GM18502 (cell line): ENCODE data around the gene PPP1R1C.
A peak's percentile ranks its signal among the peaks of the same experiment; 100 is the strongest.

Source experiments
- ATAC-seq: cut with Tn5 transposase; IDR thresholded peaks from one replicate; pipeline ENCODE4 v1.9.1; 2021; ENCODE audit warnings: mild to moderate bottlenecking; ENCODE audit not compliant: unreplicated experiment, poor library complexity

The PPP1R1C gene

DNA sequence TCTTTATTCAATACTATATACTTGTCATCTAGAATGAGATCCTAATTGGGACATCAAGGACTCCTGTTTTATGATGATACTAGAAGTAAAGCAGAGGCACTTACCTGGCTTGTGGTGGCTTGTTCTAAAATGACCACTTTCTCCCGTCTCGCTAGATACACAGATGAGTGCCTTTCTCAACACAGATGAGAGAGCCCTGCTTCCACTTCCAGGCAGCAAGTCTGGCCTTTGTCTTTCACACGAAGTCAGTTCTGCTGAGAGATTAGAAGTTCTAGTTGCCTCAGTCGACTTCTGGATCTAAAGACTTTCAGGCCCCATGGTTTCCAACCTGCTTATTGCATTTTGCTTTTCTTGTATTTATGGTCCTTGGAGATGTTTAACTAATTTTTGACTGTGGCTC, 70.3 kb downstream of the PPP1R1C start:
- no peak for ATAC-seq

DNA sequence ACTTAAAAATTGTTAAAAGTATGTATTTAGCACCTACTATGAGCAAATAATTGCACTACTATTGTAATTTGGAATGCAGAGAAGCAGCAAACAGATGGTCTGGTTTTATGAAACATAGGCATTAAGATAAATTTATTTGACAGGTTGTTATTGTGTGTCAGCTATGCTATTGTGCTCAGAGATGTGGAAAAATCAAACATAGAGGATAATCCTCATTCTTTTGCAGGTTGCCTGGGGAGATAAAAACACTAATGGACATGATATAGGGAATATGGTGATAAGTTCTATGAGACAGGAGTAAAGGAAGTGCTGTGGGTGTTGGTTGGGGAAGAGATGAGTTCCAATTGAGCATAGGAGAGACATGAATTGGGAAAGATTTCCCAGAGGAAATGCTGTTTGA, 71.3 kb downstream of the PPP1R1C start:
- no peak for ATAC-seq

GRCh38 chr2:182058056-182058455, 72.4 kb downstream of the PPP1R1C start:
- no peak for ATAC-seq

- no peak for ATAC-seq
These were observed 76.1 kb downstream of the PPP1R1C start for GRCh38 chr2:182061739-182062138.

GRCh38 chr2:182062329-182062972, 76.8 kb downstream of the PPP1R1C start:
- no peak for ATAC-seq

- ATAC-seq: no peak
These were observed 78.5 kb downstream of the PPP1R1C start for GRCh38 chr2:182064019-182064778.

- ATAC-seq: no peak
These were observed 80.9 kb downstream of the PPP1R1C start for GRCh38 chr2:182066400-182067087.

GRCh38 chr2:182067393-182067792, 81.7 kb downstream of the PPP1R1C start:
- ATAC-seq: no peak

DNA sequence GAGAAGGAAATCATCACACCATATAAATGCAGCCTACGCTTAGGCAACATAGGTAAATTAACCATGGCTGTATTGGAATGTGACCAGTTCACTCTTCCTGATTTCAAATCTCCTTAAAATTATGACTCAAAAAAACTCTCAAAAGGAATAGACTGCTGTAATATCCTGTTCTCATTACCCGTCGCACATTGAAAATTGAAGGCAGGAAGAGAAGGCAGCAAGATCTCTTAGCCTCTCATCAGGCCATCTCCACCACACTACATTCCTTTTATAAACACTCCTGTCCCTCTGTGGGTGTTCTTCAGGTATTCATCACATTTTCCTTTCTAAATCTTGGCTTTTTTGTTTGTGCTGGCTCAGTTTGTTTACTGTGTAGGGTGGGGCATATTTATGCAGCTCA, 83.2 kb downstream of the PPP1R1C start:
- ATAC-seq: no peak

- no peak for ATAC-seq
These were observed 83.8 kb downstream of the PPP1R1C start for GRCh38 chr2:182069416-182069815.

DNA sequence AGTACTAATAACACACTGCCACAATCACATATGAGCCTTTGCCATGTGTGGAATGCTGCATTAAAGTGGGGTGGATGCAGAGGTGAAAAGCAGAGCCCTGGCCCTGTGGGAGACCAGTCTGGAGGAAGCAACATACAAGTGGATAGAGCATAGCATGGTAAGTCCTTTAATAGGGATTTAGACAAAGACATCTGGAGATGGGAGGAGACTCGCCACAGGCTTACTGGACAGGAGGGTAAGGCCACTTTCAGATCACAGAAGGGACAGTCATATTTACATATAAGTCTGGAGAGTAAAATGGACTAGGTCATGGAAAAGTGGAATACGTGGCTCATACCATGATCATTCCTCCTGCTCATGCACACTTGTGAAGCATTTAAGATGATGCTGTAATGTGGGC, 84.3 kb downstream of the PPP1R1C start:
- ATAC-seq: no peak

DNA sequence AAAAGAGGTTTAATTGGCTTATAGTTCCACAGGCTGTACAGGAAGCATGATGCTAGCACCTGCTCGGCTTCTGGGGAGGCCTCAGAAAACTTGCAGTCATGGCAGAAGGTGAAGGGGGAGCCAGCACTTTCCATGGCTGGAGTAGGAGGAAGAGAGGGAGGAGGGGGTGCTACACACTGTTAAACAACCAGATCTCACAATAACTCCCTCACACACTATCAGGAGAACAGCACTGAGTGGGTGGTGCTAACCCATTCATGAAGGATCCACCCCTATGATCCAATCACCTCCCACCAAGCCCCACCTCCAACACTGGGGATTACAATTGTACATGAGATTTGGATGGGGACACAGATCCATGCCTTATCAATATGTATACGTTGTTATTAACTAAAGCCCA, 85.1 kb downstream of the PPP1R1C start:
- ATAC-seq: no peak

DNA sequence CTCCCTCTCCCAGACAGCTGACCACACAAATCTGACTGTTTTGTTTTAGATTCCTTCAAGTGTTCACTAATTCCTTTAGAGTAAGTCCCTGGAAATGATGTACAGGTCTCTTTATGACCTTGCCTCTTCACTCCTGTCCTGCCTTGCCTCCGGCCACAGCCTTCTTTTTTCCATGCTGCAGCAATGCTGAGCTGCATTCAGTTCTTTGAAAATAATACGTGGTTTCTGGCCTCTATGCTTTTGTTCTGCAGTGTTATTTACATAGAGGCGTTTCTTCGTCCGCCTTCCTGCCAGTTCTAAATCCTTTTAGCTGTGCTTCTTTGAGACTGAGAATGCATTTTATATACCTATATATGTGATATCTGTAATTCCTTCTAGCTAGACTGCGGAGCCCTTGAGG, 87.2 kb downstream of the PPP1R1C start:
- ATAC-seq: no peak

GRCh38 chr2:182073613-182074012, 88.0 kb downstream of the PPP1R1C start:
- ATAC-seq: no peak

DNA sequence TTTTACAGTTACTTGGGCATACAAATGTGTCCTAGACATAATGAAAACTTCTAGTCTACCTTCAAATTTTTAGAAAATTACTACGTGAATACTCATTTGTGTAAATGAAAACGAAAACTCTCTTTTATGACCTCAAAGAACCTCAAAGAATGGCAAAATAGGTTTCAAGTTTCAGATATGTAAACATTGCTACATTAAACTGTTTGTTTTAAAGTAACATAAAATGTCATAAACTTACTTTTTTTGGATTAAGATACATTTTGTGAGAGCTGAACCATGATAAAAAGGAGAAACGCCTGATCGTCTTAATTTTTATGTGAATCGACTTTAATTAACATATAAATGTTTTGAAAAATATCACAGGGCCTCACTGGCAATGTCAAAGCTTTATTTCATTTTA, 91.4 kb downstream of the PPP1R1C start:
- no peak for ATAC-seq

DNA sequence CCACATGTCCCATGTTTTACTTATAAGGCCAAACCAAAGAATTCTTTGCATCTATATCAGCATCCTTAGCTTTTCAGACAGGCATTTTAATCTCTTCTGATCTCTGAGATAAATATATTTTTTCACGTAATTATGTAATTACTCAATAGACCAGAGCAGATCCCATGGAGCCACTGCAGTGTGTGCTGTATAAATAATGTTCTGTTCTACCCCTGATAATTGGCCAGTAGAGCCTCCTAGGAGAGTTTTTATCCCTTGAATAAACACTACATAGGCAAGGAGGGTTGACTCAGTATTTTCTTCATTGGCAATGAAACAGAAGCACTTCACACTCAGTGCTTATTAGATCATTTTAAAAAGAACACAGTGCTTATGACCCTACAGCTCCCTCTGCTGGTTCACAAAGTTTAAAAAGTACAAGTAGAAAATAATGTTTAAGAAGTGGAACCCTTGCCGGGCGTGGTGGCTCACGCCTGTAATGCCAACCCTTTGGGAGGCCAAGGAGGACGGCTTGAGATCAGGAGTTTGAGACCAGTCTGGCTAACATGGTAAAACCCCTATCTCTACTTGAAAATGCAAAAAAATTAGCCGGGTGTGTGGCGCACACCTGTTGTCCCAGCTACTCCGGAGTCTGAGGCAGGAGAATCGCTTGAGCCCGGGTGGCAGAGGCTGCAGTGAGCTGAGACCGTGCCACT, 91.9 kb downstream of the PPP1R1C start:
- ATAC-seq: peak; percentile 72

DNA sequence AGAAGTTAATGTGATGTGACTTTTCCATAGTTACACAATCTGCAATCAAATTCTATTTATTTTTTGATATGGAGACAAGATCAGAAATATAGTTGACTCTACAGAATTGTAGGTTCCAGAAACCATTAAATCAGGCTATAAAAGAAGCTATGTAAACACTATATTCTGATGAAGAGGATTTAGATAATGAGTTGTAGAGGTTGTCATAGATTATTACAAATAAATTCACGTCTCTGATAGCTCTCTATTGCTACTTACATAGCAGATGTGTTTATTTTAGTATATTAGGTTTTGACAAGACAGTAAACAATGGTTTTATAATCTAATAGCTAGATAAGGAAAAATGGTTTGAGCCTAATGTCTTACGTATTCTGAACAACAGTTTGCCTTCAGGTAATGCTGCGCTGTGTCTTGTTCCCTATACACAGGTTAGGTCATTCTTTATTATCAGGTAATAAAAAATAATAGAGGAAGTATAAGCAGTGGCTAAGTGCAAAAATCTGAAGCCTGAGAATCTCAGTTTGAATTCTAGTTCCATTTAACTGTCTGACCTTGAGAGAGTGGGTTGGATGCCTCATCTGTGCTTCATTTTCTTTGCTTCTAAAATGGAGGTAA, 93.4 kb downstream of the PPP1R1C start:
- no peak for ATAC-seq

DNA sequence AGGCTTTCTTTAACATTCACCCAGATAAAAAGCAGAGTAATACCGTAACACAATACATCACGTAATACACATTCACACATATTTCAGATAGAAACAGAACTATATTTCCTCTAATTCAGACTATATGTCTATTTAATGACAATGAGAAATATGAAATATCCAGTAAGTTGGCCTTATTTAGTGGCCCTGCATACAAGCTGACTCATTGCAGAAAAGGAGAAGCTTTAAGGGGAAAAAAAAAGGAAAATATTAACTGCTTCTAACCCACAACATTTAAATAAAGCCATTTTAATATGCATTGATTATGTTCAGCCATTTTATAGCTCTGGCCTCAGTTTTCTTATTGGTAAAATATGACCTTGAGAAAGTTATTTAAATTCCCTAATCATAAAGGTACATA, 94.8 kb downstream of the PPP1R1C start:
- ATAC-seq: no peak

DNA sequence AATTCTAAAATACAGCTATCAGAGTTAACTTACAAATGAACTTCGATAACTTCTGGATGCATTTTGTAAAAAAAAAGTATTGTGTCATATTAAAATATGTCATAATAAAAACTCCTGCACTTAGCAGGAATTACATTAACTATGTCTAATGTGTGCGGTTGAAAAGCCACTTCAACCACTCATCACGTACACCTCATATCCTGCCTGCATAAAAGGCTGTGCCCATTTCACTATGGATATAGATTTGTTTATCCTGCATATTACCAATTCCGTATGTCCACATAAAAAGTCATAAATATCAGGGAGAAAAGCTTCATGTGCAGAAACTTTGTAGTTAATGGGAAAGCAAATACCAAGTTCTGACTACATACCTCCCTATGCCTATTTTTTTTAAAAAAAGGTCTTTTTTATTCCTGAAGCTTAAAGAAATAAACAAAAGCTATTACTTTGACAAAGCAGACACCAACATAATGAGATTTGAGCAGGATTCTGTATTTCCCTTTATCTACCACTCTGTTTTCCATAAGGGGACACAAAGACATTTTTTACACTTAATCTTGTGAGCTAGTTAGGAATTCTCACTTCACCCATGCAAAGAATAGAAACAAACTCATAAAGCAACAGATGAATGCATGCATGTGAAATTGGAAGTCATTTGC, 96.1 kb downstream of the PPP1R1C start:
- ATAC-seq: no peak
